Spleen (tissue), 13 donors: ENCODE measurements around the gene NTSR2. TPM values are rescaled to one million over a fixed set of nuclear protein-coding genes. Genes with fewer than 3 reads are reported as not detected.

Experiments used
- DNase-seq: peaks from one replicate; pipeline ENCODE4 v3.0.0-alpha.2; 2020
- H3K27ac ChIP-seq, 8 donors: fragments of 200-600 bp; sonication (generic) in 7 of 8; 1 replicate in 4 of 8; 2 replicates in 4 of 8; pipeline versions ENCODE4 v1.5.0 to v1.8.0; 2016 to 2021; ENCODE audit warnings: inconsistent platforms in 4 of 8, mild to moderate bottlenecking in 4 of 8, moderate library complexity in 1 of 8
- H3K27me3 ChIP-seq, 7 donors: fragments of 200-600 bp; sonication (generic) in 6 of 7; replicated peaks in 1 of 7; 1 replicate in 4 of 7; 2 replicates in 3 of 7; pipeline versions ENCODE4 v1.5.0 to v1.8.0; 2016 to 2021; ENCODE audit warnings: inconsistent platforms in 3 of 7, mild to moderate bottlenecking in 1 of 7
- H3K36me3 ChIP-seq, 6 donors: fragments of 200-600 bp; sonication (generic) in 5 of 6; 1 replicate in 4 of 6; 2 replicates in 2 of 6; pipeline versions ENCODE4 v1.5.0 to v1.8.0; 2016 to 2021; ENCODE audit warnings: inconsistent platforms in 2 of 6
- H3K4me1 ChIP-seq, 6 donors: fragments of 200-600 bp; sonication (generic) in 5 of 6; 1 replicate in 3 of 6; 2 replicates in 3 of 6; pipeline versions ENCODE4 v1.5.0 to v1.8.0; 2016 to 2021; ENCODE audit warnings: inconsistent platforms in 3 of 6
- H3K4me3 ChIP-seq, 8 donors: fragments of 200-600 bp; sonication (generic) in 7 of 8; 1 replicate in 4 of 8; 2 replicates in 4 of 8; pipeline versions ENCODE4 v1.5.0 to v1.8.0; 2016 to 2021; ENCODE audit warnings: inconsistent platforms in 4 of 8, mild to moderate bottlenecking in 4 of 8, moderate library complexity in 2 of 8
- H3K9me3 ChIP-seq, 8 donors: fragments of 200-600 bp; sonication (generic) in 7 of 8; 1 replicate in 4 of 8; 2 replicates in 4 of 8; pipeline versions ENCODE4 v1.5.0 to v1.8.0; 2016 to 2021; ENCODE audit warnings: inconsistent platforms in 4 of 8
- CTCF ChIP-seq, 11 experiments: fragments of 200-600 bp in 7 of 11; fragments of 450-650 bp in 4 of 11; sonication (generic) in 4 of 11; IDR thresholded peaks in 8 of 11; conservative IDR thresholded peaks in 3 of 11; 1 replicate in 7 of 11; 2 replicates in 4 of 11; pipeline versions ENCODE4 v1.4.0 to v1.8.0; 2016 to 2021; ENCODE audit warnings: antibody characterized with exemption in 11 of 11, inconsistent platforms in 4 of 11, mild to moderate bottlenecking in 1 of 11
- POLR2A ChIP-seq, 3 donors: fragments of 450-650 bp; IDR thresholded peaks; one replicate each; pipeline ENCODE4 v1.5.1; 2017; ENCODE audit warnings: antibody characterized with exemption in 3 of 3, mild to moderate bottlenecking in 1 of 3
- POLR2AphosphoS5 ChIP-seq, 3 donors: sonication (generic); formaldehyde crosslinking; IDR thresholded peaks; one replicate each; pipeline ENCODE4 v1.5.1; 2017; ENCODE audit warnings: antibody characterized with exemption in 3 of 3
- WGBS, 5 donors: extraction: QIAGEN DNeasy Blood & Tissue Kit in 3 of 5; methylation state at CpG; one replicate each; pipeline versions ENCODE4 v1.1.5 to v1.1.7; 2013 to 2018; 5-methylcytosine and 5-hydroxymethylcytosine counted together
- intact Hi-C: fragments of 100-400 bp; cut with DNase I; formaldehyde crosslinking; loops from one replicate; pipeline ENCODE4 v1.15.0; 2023; ENCODE audit warnings: low total_unique reads
- long read RNA-seq, 2 donors: transcript quantifications; one replicate each; lab custom pipeline, GENCODE V29; 2026
- polyA plus RNA-seq, 3 donors: library from polyadenylated mRNA; stranded (reverse); fragments of 200-250 nt; gene quantifications; one replicate each; pipeline ENCODE4 v1.2.1, GENCODE V29; 2013
- total RNA-seq, 7 donors: library from RNA; depleted of rRNA in 3 of 7; stranded (reverse); fragments of >200 nt in 3 of 7; fragmentation: NEBNext Ultra II Directional in 4 of 7; extraction: Animal tissue kit (Norgen Biotek cat#: 25700) in 4 of 7; gene quantifications; one replicate each; pipeline versions ENCODE4 v1.1.0 to v1.2.1, GENCODE V29; 2016 to 2021
- donor health status: healthy with polysubstance abuse.
- donor health status: DM: no; HTN: no; CAD: no; lungs with moderate emphysema.
- donor health status: DM: no; HTN: no; CAD: no.
- donor health status: Bipolar disorder and iron deficiency.
- donor health status: healthy.
- donor health status: DM: no; HTN: no; CAD: no.
- donor health status: DM: yes; HTN: yes; CAD: no.

Gene NTSR2
- total RNA-seq = not detected
- not detected for polyA plus RNA-seq
- long read RNA-seq, donor 1 = 0 reads
- long read RNA-seq, donor 2 = 0 reads

GRCh38 chr2:11669454-11670291 is at the start of gene NTSR2:
TSS of gene NTSR2 (minus strand) at chr2:11670195. CDS start at chr2:11670129, 66 bp downstream.
- Histone ChIP-seq H3K27me3 (peaks cover 3 to 56% (median 22%) of the 10 kb centered on the region in 7 donors), H3K36me3 (no peaks in the 10 kb centered on the region), H3K4me3 (peak within 1 kb of the TSS in 1 of 8 donors; percentile 21), H3K4me1 (peaks cover 0 to 15% (median 6%) of the 10 kb centered on the region in 6 donors), H3K9me3 (no peaks in the 10 kb centered on the region), H3K27ac (no peak within 1 kb of the TSS)
- no peak for TF ChIP-seq CTCF (IDR thresholded peaks at IDR 0.05 in 8 of 11, conservative IDR thresholded peaks at IDR 0.05 in 3 of 11)
- TF ChIP-seq POLR2AphosphoS5 (IDR thresholded peaks at IDR 0.05) = peak in 1 of 3 donors; percentile 24
- peak; percentile 76 for DNase-seq
- intact Hi-C loops = no loop called here
- 18 to 31% (median 23%) methylated on average over 8 to 93 of the region's 93 CpGs for WGBS, 5 donors

GRCh38 chr2:11719230-11719977 is 49.4 kb upstream of the NTSR2 start:
- no peak overlapping the region for H3K4me3 ChIP-seq
- H3K4me1 ChIP-seq = peaks cover 0 to 15% (median 0%) of the 10 kb centered on the region in 6 donors
- DNase-seq = no peak
- H3K36me3 ChIP-seq = no peaks in the 10 kb centered on the region
- no peak overlapping the region for H3K27ac ChIP-seq
- intact Hi-C loops = no loop called here
- no peaks in the 10 kb centered on the region for H3K9me3 ChIP-seq
- H3K27me3 ChIP-seq = peaks cover 0 to 27% (median 0%) of the 10 kb centered on the region in 7 donors
- TF ChIP-seq POLR2A (IDR thresholded peaks at IDR 0.05) (no peak), POLR2AphosphoS5 (IDR thresholded peaks at IDR 0.05) (no peak), CTCF (IDR thresholded peaks at IDR 0.05 in 8 of 11, conservative IDR thresholded peaks at IDR 0.05 in 3 of 11) (no peak)
- 29 to 40% (median 29%) methylated on average over 6 of the region's 6 CpGs for WGBS, 5 donors

GRCh38 chr2:11718606-11719005 is 48.6 kb upstream of the NTSR2 start:
- H3K4me3 ChIP-seq = no peak overlapping the region
- WGBS, 5 donors = 77 to 87% (median 83%) methylated on average over 5 of the region's 5 CpGs
- peaks cover 0 to 27% (median 0%) of the 10 kb centered on the region in 7 donors for H3K27me3 ChIP-seq
- H3K4me1 ChIP-seq = peaks cover 0 to 15% (median 0%) of the 10 kb centered on the region in 6 donors
- TF ChIP-seq POLR2A (IDR thresholded peaks at IDR 0.05) (no peak), CTCF (IDR thresholded peaks at IDR 0.05 in 8 of 11, conservative IDR thresholded peaks at IDR 0.05 in 3 of 11) (no peak), POLR2AphosphoS5 (IDR thresholded peaks at IDR 0.05) (no peak)
- no peaks in the 10 kb centered on the region for H3K36me3 ChIP-seq
- H3K27ac ChIP-seq = no peak overlapping the region
- no peak for DNase-seq
- H3K9me3 ChIP-seq = no peaks in the 10 kb centered on the region
- intact Hi-C loops = no loop called here

GRCh38 chr2:11717623-11718022 is 47.6 kb upstream of the NTSR2 start:
- TF ChIP-seq CTCF (IDR thresholded peaks at IDR 0.05 in 8 of 11, conservative IDR thresholded peaks at IDR 0.05 in 3 of 11) (no peak), POLR2AphosphoS5 (IDR thresholded peaks at IDR 0.05) (no peak), POLR2A (IDR thresholded peaks at IDR 0.05) (no peak)
- Histone ChIP-seq H3K4me1 (peaks cover 0 to 15% (median 0%) of the 10 kb centered on the region in 6 donors), H3K36me3 (no peaks in the 10 kb centered on the region), H3K27ac (no peak overlapping the region), H3K4me3 (no peak overlapping the region), H3K9me3 (no peaks in the 10 kb centered on the region), H3K27me3 (peaks cover 0 to 27% (median 0%) of the 10 kb centered on the region in 7 donors)
- intact Hi-C loops = no loop called here
- no peak for DNase-seq
- WGBS, 5 donors = 62 to 86% (median 80%) methylated on average over 1 of the region's 1 CpG
